ENCODE measurements around the gene EPHB4.
"Not testable (repeated sequence)": the region's sequence is repeated elsewhere in the genome, so short reads cannot be mapped to it uniquely, and the experiment has no call there.

EPHB4 gene

GRCh38 chr7:100773491-100773890, 53.8 kb downstream of the EPHB4 start:
- H3K27me3 ChIP-seq (ENCODE audit: control insufficient read depth in 1 of 2, insufficient read depth in 2 of 2, low read length in 2 of 2), result peaks cover 0 to 6% of the 10 kb centered on the region in 2 donors
- H3K9me3 ChIP-seq (ENCODE audit: low read length), result no peaks in the 10 kb centered on the region
- no peaks in the 10 kb centered on the region for H3K4me1 ChIP-seq (ENCODE audit: insufficient read depth, low read length)
- no peak overlapping the region for H3K9ac ChIP-seq (ENCODE audit: low read length)
- H3K27ac ChIP-seq (ENCODE audit: low read depth, low read length), result no peak overlapping the region
- no peaks in the 10 kb centered on the region for H3K36me3 ChIP-seq (ENCODE audit: insufficient read depth, low read length)
- no peak overlapping the region for H3K4me3 ChIP-seq (ENCODE audit: low read depth in 1 of 2, low read length in 2 of 2)

DNA sequence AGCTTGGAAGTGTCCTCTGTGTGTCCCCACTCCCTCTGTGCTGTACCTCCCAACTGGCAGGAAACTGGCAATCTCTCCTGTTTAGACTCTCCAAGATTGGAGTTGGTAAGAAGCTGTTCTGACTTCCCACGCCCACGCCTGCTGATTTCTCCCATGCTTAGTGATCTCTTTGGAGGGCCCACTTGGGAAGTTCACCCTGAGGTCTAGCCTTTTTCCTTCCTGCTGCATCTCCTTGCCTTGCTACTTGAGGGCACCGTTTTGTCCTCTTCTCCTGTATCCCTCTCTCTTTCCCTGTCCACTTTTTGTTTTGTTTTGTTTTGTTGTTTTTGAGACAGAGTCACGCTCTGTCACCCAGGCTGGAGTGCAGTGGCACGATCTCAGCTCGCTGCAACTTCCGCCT, 58.5 kb downstream of the EPHB4 start:
- no peaks in the 10 kb centered on the region for H3K27me3 ChIP-seq (ENCODE audit: control insufficient read depth in 1 of 2, insufficient read depth in 2 of 2, low read length in 2 of 2)
- H3K4me1 ChIP-seq (ENCODE audit: insufficient read depth, low read length), result no peaks in the 10 kb centered on the region
- H3K9ac ChIP-seq (ENCODE audit: low read length), result no peak overlapping the region
- no peak overlapping the region for H3K27ac ChIP-seq (ENCODE audit: low read depth, low read length)
- no peak overlapping the region for H3K4me3 ChIP-seq (ENCODE audit: low read depth in 1 of 2, low read length in 2 of 2)
- H3K9me3 ChIP-seq (ENCODE audit: low read length), result no peaks in the 10 kb centered on the region
- no peaks in the 10 kb centered on the region for H3K36me3 ChIP-seq (ENCODE audit: insufficient read depth, low read length)

- Histone ChIP-seq H3K36me3 (ENCODE audit: insufficient read depth, low read length) (no peaks in the 10 kb centered on the region), H3K9me3 (ENCODE audit: low read length) (no peaks in the 10 kb centered on the region), H3K27me3 (ENCODE audit: control insufficient read depth in 1 of 2, insufficient read depth in 2 of 2, low read length in 2 of 2) (no peaks in the 10 kb centered on the region), H3K9ac (ENCODE audit: low read length) (no peak overlapping the region), H3K27ac (ENCODE audit: low read depth, low read length) (no peak overlapping the region), H3K4me1 (ENCODE audit: insufficient read depth, low read length) (no peaks in the 10 kb centered on the region), H3K4me3 (ENCODE audit: low read depth in 1 of 2, low read length in 2 of 2) (no peak overlapping the region)
Observed at GRCh38 chr7:100765250-100765649, 62.1 kb downstream of the EPHB4 start.

DNA sequence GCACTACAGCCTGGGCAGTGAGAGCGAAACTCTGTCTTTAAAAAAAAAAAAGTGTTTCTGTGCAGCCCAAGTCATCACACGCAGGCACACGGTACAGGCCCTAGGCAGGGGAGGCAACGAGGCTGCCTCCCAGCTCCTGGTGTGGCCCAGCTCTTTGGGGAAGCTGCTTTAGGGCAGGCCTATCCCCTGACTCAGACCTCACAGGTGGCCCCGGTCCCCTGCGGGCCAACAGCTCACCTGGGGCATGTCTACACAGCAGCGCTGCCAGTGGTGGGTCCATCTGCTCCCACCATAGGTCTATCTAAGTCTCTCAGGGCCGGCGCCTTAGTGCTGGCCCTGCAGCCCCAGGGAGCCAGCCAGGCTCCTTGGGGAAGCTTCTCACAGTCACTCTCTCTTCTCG, 62.5 kb downstream of the EPHB4 start:
- no peaks in the 10 kb centered on the region for H3K4me1 ChIP-seq (ENCODE audit: insufficient read depth, low read length)
- no peaks in the 10 kb centered on the region for H3K27me3 ChIP-seq (ENCODE audit: control insufficient read depth in 1 of 2, insufficient read depth in 2 of 2, low read length in 2 of 2)
- H3K27ac ChIP-seq (ENCODE audit: low read depth, low read length), result no peak overlapping the region
- no peak overlapping the region for H3K9ac ChIP-seq (ENCODE audit: low read length)
- no peaks in the 10 kb centered on the region for H3K9me3 ChIP-seq (ENCODE audit: low read length)
- no peaks in the 10 kb centered on the region for H3K36me3 ChIP-seq (ENCODE audit: insufficient read depth, low read length)
- no peak overlapping the region for H3K4me3 ChIP-seq (ENCODE audit: low read depth in 1 of 2, low read length in 2 of 2)

DNA sequence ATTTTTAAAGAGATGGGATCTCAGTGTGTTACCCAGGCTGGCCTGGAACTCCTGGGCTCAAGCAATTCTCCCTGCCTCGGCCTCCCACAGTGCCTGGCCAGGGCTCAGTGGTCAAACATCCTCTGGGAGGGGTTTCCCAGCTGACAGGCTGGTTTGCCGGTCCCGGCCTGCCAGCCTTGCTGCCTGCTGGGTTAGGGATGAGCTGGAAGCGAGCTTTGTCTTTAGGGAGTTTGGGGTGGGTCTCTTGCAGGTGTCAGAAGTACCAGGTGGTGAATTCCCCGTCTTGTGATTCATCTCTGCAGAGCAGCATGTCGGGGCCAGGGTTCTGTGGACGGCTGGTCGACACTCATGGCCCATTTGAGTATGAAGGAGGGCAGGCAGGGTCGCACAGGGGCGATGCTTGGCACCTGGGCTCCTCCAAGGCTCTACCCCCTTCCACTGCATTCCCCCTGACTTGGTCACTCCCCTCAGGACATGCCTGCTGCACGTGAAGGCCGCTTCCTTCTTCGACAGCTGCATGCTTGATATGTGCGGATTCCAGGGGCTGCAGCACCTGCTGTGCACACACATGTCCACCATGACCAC, 63.7 kb downstream of the EPHB4 start:
- H3K4me1 ChIP-seq (ENCODE audit: insufficient read depth, low read length), result no peaks in the 10 kb centered on the region
- H3K36me3 ChIP-seq (ENCODE audit: insufficient read depth, low read length), result no peaks in the 10 kb centered on the region
- no peaks in the 10 kb centered on the region for H3K9me3 ChIP-seq (ENCODE audit: low read length)
- H3K27me3 ChIP-seq (ENCODE audit: control insufficient read depth in 1 of 2, insufficient read depth in 2 of 2, low read length in 2 of 2), result no peaks in the 10 kb centered on the region
- no peak overlapping the region for H3K27ac ChIP-seq (ENCODE audit: low read depth, low read length)
- H3K9ac ChIP-seq (ENCODE audit: low read length), result no peak overlapping the region
- no peak overlapping the region for H3K4me3 ChIP-seq (ENCODE audit: low read depth in 1 of 2, low read length in 2 of 2)

GRCh38 chr7:100762841-100763240, 64.5 kb downstream of the EPHB4 start:
- not testable (repeated sequence) for H3K27me3 ChIP-seq (ENCODE audit: control insufficient read depth in 1 of 2, insufficient read depth in 2 of 2, low read length in 2 of 2); H3K27ac ChIP-seq (ENCODE audit: low read depth, low read length); H3K4me3 ChIP-seq (ENCODE audit: low read depth in 1 of 2, low read length in 2 of 2); H3K36me3 ChIP-seq (ENCODE audit: insufficient read depth, low read length); H3K9me3 ChIP-seq (ENCODE audit: low read length); H3K9ac ChIP-seq (ENCODE audit: low read length); H3K4me1 ChIP-seq (ENCODE audit: insufficient read depth, low read length)

- Histone ChIP-seq H3K36me3 (ENCODE audit: insufficient read depth, low read length) (no peaks in the 10 kb centered on the region), H3K9ac (ENCODE audit: low read length) (no peak overlapping the region), H3K9me3 (ENCODE audit: low read length) (no peaks in the 10 kb centered on the region), H3K4me1 (ENCODE audit: insufficient read depth, low read length) (no peaks in the 10 kb centered on the region), H3K4me3 (ENCODE audit: low read depth in 1 of 2, low read length in 2 of 2) (no peak overlapping the region), H3K27ac (ENCODE audit: low read depth, low read length) (no peak overlapping the region), H3K27me3 (ENCODE audit: control insufficient read depth in 1 of 2, insufficient read depth in 2 of 2, low read length in 2 of 2) (no peaks in the 10 kb centered on the region)
Observed at GRCh38 chr7:100759357-100760171, 67.8 kb downstream of the EPHB4 start.

- peaks cover 0 to 8% of the 10 kb centered on the region in 2 donors for H3K27me3 ChIP-seq (ENCODE audit: control insufficient read depth in 1 of 2, insufficient read depth in 2 of 2, low read length in 2 of 2)
- H3K4me1 ChIP-seq (ENCODE audit: insufficient read depth, low read length), result no peaks in the 10 kb centered on the region
- no peak overlapping the region for H3K27ac ChIP-seq (ENCODE audit: low read depth, low read length)
- H3K9ac ChIP-seq (ENCODE audit: low read length), result no peak overlapping the region
- H3K4me3 ChIP-seq (ENCODE audit: low read depth in 1 of 2, low read length in 2 of 2), result no peak overlapping the region
- no peaks in the 10 kb centered on the region for H3K36me3 ChIP-seq (ENCODE audit: insufficient read depth, low read length)
- no peaks in the 10 kb centered on the region for H3K9me3 ChIP-seq (ENCODE audit: low read length)
Observed at GRCh38 chr7:100753750-100754149, 73.6 kb downstream of the EPHB4 start.

- Histone ChIP-seq H3K9me3 (ENCODE audit: low read length) (no peaks in the 10 kb centered on the region), H3K27me3 (ENCODE audit: control insufficient read depth in 1 of 2, insufficient read depth in 2 of 2, low read length in 2 of 2) (peaks cover 0 to 12% of the 10 kb centered on the region in 2 donors), H3K9ac (ENCODE audit: low read length) (no peak overlapping the region), H3K4me3 (ENCODE audit: low read depth in 1 of 2, low read length in 2 of 2) (no peak overlapping the region), H3K36me3 (ENCODE audit: insufficient read depth, low read length) (no peaks in the 10 kb centered on the region), H3K27ac (ENCODE audit: low read depth, low read length) (no peak overlapping the region), H3K4me1 (ENCODE audit: insufficient read depth, low read length) (no peaks in the 10 kb centered on the region)
Observed at GRCh38 chr7:100752994-100753393, 74.3 kb downstream of the EPHB4 start.

Measured in muscle layer of colon (tissue), 2 donors.